ENCODE results near the gene ACACA. TPM values are rescaled to one million over a fixed set of nuclear protein-coding genes. Genes with fewer than 3 reads are reported as not detected.

ACACA gene
- total RNA-seq, 4 donors from 2014 or later, result 4.7 to 75.1 (median 41.9) TPM

- intact Hi-C loops (cut with DNase I; ENCODE audit: low total_unique reads), result no loop called here
- H3K27me3 ChIP-seq, result no peaks in the 10 kb centered on the region
- H3K4me3 ChIP-seq, result no peak overlapping the region
- no peak overlapping the region for H3K27ac ChIP-seq
- TF ChIP-seq POLR2A (IDR thresholded peaks at IDR 0.05), result no peak
- TF ChIP-seq CTCF (IDR thresholded peaks at IDR 0.05), result no peak
- no peaks in the 10 kb centered on the region for H3K9me3 ChIP-seq
- H3K4me1 ChIP-seq, result no peaks in the 10 kb centered on the region
- no peaks in the 10 kb centered on the region for H3K36me3 ChIP-seq
- DNase-seq, result no peak
Measured at GRCh38 chr17:37109731-37110710, 296.6 kb downstream of the ACACA start.

DNA sequence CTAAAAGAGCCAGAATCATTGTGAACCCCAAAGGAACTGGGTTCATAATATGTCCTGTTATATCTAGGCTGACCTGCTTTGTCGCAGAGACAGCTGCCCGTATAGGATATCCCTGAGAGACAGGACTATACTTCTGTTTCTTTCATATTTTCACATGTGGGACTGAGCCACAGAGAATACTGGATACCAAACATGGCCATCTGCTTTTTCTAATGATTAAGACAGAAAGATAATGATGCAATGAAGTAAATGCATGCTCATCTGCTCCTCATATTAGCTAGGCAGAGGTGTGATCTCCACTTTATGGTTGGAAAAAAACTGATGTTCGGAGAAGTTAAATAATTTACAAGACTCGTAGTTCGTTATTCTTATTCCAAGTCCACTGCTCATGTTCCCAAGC, 297.5 kb downstream of the ACACA start:
- H3K27me3 ChIP-seq, result no peaks in the 10 kb centered on the region
- TF ChIP-seq POLR2A (IDR thresholded peaks at IDR 0.05) (no peak), CTCF (IDR thresholded peaks at IDR 0.05) (no peak)
- H3K4me1 ChIP-seq, result no peaks in the 10 kb centered on the region
- no peak for DNase-seq
- H3K9me3 ChIP-seq, result no peaks in the 10 kb centered on the region
- H3K27ac ChIP-seq, result no peak overlapping the region
- no peak overlapping the region for H3K4me3 ChIP-seq
- no peaks in the 10 kb centered on the region for H3K36me3 ChIP-seq
- intact Hi-C loops (cut with DNase I; ENCODE audit: low total_unique reads), result no loop called here

DNA sequence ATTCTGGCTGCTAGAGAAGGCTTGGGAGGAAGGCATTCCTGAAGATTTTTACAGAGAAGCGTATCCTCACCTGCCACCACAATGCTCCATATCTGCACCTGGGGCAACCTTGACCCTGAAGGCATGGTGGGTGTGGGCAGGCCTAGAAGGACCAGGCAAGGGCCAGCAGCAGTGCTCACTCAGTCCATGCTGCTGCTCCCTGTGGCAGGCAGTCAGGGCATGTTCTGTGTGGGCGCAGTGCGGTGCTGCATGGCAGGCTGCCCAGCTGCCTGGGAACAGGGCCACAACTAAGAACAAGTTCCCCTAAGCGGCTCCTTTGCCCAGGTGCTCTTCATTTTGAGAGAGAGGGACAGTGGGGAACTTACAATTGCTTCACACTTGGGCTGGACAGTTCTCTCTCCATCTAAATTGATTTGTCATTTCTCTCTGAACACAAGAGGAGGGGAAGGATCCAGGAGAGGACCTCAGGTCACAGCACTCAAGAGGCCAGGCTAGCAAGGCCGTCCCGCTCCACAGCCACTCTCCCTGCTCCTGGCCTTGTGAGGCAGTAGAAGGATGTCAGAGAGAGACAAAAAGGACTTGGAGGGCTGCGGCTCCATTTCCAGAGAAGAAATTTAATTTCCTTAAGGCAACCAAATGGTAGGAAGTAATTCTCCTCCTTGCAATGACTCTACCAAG, 299.1 kb downstream of the ACACA start:
- no peaks in the 10 kb centered on the region for H3K4me1 ChIP-seq
- H3K36me3 ChIP-seq, result no peaks in the 10 kb centered on the region
- no peak overlapping the region for H3K27ac ChIP-seq
- H3K27me3 ChIP-seq, result no peaks in the 10 kb centered on the region
- DNase-seq, result peak in 1 of 2 donors; percentile 27
- H3K4me3 ChIP-seq, result no peak overlapping the region
- intact Hi-C loops (cut with DNase I; ENCODE audit: low total_unique reads), result no loop called here
- H3K9me3 ChIP-seq, result no peaks in the 10 kb centered on the region
- no peak for TF ChIP-seq CTCF (IDR thresholded peaks at IDR 0.05)
- no peak for TF ChIP-seq POLR2A (IDR thresholded peaks at IDR 0.05)

- H3K27ac ChIP-seq, result no peak overlapping the region
- H3K4me1 ChIP-seq, result no peaks in the 10 kb centered on the region
- no peaks in the 10 kb centered on the region for H3K27me3 ChIP-seq
- H3K36me3 ChIP-seq, result no peaks in the 10 kb centered on the region
- TF ChIP-seq CTCF (IDR thresholded peaks at IDR 0.05) (no peak), POLR2A (IDR thresholded peaks at IDR 0.05) (no peak)
- H3K9me3 ChIP-seq, result no peaks in the 10 kb centered on the region
- H3K4me3 ChIP-seq, result no peak overlapping the region
- intact Hi-C loops (cut with DNase I; ENCODE audit: low total_unique reads), result no loop called here
- no peak for DNase-seq
Measured at GRCh38 chr17:37106049-37106448, 300.6 kb downstream of the ACACA start.

DNA sequence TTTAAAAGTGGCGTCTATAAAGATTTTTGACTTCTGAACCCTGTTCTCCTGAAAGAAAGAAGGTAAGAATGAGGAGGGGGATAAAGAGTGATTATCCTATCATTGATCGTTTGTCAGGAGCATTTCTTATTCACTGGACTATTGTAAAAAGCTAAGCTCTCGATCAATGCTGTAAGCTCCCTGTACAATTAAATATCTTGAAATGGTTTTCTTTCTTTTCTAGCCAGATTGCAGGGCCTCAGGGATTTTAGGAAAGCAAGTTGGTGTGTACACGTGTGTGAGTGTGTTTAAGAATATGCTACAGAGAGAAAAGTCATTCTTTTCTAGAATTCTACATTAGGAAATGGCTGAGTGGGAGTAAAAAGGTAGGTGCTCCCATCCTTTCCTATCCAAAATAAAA, 303.4 kb downstream of the ACACA start:
- intact Hi-C loops (cut with DNase I; ENCODE audit: low total_unique reads), result no loop called here
- no peak for DNase-seq
- no peaks in the 10 kb centered on the region for H3K4me1 ChIP-seq
- H3K27ac ChIP-seq, result no peak overlapping the region
- H3K36me3 ChIP-seq, result no peaks in the 10 kb centered on the region
- no peaks in the 10 kb centered on the region for H3K27me3 ChIP-seq
- no peak overlapping the region for H3K4me3 ChIP-seq
- TF ChIP-seq POLR2A (IDR thresholded peaks at IDR 0.05) (no peak), CTCF (IDR thresholded peaks at IDR 0.05) (no peak)
- H3K9me3 ChIP-seq, result no peaks in the 10 kb centered on the region

All from uterus (tissue), 4 donors.